GM21423 (cell line): Measurements from ENCODE around the gene AREL1.
A peak's percentile ranks its signal among the peaks of the same experiment; 100 is the strongest.

Source experiments
- ATAC-seq: cut with Tn5 transposase; IDR thresholded peaks from one replicate; pipeline ENCODE4 v1.9.1; 2021; ENCODE audit warnings: mild to moderate bottlenecking, moderate library complexity; ENCODE audit not compliant: unreplicated experiment

AREL1 gene

DNA sequence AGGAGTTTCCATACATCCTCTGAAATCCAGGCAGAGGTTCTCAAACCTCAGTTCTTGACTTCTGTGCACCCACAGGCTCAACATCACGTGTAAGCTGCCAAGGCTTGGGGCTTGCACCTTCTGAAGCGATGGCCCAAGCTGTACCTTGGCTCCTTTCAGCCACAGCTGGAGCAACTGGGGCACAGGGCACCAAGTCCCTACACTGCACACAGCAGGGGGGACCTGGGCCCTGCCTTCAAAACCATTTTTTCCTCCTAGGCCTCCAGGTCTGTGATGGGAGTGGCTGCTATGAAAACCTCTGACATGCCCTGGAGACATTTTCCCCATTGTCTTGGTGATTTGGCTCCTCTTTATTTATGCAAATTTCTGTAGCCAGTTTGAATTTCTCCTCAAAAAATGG lies 10.6 kb downstream of the AREL1 start:
- no peak for ATAC-seq

DNA sequence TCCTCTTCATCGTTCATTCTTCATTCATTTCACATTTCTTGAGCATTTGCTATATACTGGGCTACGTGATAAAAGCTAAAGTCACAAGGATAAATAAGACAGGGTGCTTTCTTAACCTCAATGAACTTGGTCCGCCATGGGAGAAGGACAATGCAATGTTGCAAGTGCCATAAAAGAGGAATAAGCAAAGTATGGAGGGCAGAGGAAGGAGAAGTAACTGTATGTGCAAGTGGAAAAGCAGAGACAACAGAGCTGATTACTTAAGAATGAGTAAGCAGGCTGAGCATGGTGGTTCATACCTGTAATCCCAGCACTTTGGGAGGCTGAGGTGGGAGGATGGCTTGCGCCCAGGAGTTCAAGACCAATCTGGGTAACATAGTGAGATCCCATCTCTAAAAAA lies 14.4 kb downstream of the AREL1 start:
- ATAC-seq, result no peak

DNA sequence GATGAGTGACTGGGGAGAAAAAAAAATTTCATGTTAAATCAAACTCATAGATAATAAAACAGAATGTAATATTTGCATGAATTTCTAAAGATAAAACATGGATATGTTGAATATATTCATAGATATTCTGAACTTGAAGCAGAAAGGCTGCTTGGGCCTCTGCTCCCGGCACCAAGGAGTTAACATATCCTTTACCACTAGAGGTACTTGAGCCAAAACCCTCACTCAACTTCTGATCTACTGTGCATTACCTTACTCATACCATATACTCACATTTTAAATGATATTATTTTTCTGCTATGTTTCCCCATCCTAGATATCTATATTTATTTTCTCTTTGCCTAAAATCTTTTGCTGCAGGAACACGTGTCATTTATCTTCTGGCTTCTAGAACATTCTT lies 14.9 kb downstream of the AREL1 start:
- no peak for ATAC-seq

DNA sequence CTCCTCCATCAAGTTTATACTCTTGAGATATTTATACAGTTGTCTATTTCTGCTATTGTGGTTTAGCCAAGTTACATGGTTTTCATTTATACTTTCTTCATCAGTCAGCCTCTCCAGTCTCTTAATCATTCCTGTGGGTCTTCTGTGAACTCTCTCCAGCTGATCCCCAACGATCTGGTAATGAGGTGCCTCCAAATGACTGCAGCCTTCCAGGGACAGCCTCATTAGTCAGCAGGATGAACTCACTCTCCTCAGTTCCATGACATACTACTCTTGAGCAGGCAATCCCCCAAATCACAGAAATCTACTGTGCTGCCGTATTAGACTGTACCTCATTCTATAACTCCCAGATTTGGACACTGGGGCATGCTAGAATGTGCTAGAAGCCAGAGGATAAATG lies 15.3 kb downstream of the AREL1 start:
- ATAC-seq, result no peak

DNA sequence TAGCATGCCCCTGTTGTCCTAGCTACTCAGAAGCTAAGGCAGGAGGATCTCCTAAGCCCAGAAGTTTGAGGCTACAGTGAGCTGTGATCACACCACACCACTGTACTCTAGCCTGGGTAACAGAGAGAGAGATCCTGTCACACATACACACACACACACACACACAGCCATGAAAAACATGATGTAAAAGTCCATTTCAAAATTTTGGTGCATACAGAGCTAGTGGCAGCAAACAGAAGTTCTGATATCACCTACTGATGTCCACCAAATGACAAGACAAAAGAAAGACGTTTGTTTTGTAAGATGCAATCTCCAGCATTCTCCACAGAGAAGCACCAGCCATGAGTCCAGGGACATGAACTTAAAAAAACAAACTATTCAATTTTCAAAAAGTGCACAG lies 15.9 kb downstream of the AREL1 start:
- ATAC-seq, result no peak

DNA sequence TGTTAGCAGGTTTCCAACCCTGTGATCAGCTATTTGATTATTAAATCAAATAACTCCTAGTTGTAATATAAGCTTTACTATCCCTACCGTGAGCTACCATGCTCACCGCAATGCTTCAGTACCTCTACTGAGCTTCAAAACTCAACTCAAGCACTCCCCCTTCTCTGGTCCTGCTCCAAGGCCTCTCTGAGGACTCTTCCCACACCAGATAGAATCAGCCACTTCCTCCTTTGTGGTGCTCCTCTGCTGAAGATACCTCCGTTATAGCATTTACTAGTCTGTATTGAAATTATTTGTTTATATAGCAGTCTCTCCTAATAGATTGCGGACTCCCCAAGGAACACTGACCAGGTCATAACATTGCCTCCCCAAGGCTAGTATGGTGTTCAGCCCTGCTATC lies 17.5 kb downstream of the AREL1 start:
- no peak for ATAC-seq

DNA sequence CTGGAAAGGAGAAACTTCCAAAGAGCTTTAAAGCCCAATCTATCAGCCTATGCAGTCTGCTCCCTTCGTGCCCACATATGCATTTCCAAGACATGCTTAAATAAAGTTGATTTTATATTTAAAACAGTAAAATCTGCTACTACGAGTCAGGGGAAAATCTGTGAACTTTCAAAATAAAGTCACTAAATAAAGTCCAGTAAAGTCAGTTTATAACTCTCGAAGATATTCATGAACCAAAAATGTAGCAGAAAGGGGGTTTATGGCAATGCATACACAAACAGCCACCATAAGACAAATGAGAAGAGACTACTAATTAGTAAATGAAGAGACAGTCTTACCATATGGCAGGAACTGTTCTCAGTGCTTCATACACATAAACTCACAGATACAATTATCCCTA lies 19.7 kb downstream of the AREL1 start:
- no peak for ATAC-seq

DNA sequence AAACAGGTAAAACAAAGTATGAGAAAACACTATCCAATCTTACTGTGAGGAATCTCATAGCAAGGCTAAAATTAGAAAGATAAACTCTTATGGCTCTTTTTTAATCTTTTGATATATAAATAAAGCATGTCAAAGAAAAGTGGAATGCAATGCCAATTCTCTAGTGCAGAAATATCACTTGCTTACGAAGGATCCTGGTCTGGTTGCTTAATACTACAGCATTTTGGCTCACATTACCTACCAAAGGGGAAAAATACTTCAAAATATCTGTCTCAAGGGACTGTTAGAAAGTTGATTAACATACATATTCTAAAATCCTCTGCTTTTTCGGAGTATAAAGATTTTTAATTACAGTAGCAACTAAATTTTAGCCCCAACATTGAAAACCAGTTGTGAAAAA lies 21.4 kb downstream of the AREL1 start:
- no peak for ATAC-seq

DNA sequence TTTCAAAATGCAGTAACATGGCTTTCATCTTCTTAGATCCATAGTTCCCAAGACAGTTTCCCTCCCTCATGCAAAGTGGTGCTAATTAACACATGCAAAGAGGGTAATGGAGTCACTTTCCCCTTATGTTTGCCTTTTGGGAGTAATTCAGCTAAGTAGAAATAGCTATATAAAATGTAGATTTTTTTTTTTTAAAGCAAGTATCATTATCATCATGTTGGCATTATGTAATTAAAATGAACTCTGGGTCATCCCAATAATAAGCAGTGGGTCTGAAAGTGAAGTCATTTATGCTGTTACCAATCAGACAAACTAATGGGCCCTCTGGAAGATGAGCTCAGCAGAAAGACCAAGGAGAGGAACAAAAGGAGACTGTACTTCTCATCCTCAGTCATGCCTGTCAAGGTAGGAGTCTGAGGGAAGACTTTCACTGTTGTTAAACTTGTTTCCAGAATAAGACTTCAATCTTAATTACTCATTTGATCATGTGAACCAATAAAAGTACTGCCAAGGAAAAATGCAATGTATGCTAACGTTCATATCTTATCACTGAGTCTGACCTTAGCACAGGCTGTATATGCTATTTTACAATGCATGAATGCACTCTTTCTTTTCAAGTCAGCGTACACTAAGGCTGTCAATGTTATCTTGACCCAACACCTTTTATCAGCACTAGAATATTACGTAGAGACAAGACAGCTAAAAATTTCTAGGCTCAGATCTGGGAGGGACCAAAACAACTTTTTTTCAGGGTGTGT lies 26.8 kb downstream of the AREL1 start:
- ATAC-seq, result no peak

DNA sequence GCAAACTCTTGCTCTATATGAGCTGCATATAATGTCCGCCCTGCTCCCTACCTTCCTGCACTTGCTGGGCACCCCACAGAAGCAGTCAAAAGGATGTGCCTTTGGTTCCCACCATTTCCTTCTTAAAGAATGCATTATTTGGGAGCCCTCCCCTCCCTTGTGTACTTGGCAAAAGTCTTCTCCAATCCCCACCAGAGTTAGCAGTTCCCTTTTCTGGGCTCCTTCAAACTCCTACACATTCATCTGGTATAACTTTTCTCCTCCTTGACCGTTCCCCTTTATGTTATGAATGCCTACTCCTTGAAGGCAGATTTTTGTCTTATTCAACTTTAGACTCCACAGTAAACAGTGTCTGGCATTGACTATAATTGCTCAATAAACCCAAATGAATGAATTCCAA lies 27.8 kb downstream of the AREL1 start:
- no peak for ATAC-seq

DNA sequence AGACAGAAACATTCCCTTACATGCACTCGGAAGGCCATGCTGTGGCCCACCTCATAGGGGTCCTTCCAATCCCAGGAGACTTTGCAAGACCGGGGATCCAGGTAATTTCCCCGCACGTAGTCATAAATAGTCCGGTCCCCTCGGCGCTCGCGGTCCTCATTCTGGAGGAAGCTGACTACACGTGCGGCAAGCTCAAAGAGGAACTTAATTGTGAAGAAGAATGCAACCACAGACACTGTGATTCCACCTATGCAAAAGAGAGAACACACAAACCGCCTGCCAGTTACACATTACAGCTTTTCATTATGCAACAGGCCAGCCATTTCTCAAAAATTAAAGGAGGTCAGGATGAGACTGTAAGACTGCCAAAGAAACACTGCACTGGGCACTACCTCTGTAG lies 28.4 kb downstream of the AREL1 start:
- ATAC-seq, result peak; percentile 85

DNA sequence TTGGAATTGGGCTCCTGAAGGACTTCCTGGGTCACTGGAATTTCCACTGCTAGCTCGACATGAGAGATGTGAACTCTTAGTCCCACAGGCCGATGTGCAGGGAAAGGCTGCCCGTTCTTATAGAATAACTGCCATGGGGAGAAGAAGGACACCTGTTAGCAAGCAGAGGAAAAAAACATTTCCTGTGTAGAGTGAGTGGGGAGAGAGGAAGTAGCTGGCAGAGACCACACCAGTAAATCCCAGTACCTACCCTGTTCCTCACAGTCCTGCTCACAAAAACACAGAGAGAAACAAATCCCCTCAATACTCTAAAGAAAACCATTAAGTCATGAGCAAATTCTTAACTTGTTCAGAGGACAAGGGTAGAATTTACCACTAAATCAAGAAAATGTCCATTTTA lies 29.5 kb downstream of the AREL1 start:
- ATAC-seq, result no peak

DNA sequence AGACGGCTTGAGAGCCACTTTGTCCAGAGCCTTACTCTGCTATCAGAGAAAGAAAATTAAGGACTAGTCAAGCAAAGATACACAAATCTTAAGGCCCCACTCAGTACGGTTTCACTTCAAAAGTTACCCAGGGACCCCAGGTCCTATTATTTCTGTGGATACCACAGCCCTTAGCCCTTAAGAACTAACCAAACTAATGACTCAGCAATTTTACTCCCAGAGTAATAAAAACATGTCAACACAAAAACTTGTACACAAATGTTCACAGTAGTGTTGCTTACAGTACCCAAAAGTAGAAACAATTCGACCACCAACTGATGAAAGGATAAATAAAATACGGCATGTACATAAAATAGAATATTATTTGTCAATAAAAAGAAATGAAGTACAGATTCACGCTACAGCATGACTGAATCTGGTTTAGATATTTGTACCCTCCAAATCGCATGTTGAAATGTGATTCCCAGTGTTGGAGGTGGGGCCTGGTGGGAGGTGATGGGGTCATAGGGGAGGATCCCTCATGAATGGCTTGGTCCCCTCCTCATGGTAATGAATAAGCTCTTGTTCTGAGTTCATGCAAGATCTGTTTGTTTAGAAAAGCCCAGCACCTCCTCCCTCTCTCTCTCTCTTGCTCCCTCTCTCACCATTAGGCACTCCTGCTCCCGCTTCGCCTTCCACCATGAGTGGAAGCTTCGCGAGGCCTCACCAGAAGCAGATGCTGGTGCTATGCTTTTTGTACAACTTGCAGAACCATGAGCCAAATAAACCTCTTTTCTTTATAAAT lies 30.5 kb downstream of the AREL1 start:
- ATAC-seq, result no peak

DNA sequence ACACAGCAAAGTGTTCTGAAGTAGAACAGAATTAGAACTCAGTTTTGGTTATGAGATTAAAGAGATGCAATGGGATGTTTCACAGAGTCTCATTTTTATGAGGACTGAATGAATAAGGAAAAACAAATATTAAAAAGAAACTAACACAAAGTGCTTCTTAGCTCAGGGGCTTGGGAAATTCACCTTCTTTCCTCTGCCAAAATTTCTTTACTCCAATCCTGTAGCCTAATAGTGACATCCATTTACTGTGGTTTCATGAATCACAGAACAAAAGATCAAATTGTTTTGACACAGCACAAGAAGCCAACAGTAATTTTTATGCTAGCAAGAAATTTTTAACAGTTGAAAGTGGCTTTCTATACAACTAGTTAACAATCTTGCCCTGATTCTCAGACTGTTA lies 37.7 kb downstream of the AREL1 start:
- no peak for ATAC-seq

DNA sequence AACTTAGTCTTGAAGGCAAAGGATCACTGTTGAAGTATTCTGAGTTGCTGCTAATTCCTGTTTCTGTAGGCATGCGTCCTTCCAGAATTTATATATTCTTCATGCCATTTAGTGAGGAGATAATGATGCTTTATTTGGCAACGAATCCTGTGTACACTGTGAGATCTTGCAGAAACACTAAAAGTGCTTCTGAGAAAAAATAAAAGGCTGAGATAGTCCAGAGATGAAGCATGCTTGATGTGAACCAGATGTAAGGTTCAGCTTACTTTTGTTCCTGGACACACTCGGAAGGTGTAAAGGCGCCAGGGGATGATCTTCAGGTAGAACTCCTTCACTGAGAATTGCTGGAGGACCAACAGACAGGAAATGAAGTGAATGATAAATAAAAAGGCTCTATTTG lies 39.1 kb downstream of the AREL1 start:
- no peak for ATAC-seq

DNA sequence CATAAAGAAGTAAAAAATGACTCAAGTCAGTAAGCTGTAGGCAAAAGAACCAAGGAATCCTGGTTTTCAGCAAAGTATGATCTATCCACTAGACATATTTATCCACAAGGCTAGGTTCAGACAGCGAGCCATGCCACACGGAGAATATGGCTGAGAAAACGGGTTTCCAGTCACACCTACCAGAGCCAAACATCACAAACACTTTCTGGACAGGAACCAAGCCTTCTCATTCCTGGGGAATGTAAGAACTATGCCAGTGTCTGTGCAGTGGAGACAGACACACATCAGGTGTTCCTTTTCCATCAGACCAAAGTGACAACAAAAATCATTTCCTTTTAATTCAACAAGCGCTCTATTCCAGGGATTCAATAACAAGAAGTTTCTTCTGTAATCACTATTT lies 41.1 kb downstream of the AREL1 start:
- no peak for ATAC-seq

DNA sequence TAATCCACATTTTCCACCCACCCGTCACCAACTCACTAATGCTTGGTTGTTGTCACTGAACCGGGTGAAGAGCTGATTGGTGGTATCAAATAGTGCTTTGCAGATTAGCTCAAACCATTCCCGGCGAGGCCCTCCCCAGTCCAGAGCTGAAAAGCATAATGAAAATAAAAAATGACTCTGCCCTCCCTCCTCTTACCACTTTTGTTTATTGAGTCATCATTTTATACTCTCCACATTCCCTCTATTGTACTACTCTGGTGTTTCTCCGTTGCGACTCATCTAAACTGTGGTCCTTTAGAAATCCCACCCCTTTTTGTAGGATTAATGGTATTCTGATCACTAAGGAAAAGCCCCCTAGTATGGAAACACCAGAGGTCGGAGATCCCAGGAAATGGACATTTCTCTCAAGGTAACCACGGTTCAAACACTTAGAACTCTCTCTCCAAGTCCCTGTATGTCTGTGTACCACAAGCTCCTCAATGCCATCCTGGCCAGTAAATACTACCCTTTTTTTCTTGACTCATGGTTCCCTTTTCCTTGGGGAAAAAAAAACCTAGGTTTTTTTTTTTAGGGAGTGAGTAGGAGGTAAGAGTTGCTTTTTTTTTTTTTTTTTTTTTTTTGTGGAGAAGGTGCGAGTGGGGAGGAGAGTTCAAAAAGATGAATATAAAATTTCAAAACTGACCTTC lies 42.0 kb downstream of the AREL1 start:
- no peak for ATAC-seq

DNA sequence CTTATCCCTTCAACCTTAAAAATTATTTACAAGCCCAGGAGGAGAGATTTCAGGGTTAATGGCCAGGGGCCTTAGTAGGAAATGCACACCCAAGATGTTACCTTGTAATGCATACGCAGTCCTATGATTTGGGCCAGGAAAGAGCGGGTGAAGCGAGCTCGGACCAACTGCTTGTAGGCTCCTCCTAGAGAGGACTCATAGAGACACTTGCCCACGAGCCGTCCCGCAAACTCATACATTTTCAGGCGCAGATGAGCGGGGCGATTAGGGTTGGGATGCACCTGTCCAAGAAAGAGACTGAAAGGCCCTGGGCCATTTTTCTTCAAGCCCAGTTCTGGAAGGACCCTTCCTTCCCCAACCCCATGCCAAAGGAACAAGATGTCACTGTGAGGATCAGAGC lies 43.0 kb downstream of the AREL1 start:
- no peak for ATAC-seq

DNA sequence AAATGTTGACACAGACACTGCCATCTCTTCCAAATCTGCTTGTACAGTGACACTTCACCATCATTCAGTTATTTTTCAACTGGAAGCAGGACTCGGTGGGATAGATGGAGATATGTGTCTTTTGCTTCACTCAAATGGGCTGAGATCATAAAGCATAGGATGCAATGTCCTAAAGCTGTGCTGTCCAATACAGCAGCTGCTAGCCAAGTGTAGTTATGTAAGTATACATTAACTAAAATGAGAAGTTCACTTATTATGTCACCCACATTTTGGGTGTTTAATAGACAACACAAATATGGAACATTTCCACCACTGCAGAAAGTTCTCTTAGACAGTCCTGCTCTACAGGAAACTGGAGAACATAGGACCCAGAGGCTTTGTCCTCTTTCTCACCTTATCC lies 43.6 kb downstream of the AREL1 start:
- ATAC-seq, result no peak

DNA sequence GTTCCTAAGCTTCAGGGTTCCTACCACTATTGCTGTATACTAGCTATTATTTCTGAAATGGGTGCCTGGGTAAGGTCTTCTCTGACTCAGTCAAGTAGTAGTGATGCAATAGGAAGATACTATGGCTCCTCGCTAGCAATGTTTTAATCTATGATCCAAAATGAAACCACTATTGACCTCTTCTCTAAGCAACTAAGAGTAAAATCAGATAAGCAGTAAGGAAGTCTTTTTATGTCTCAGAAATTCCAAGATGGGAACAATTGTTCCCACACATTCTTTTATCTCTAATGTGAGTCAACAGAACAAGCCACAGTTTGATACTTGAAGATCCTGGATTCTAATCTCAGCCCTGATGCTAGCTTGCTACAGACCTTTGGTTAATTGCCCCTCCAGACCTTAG lies 45.1 kb downstream of the AREL1 start:
- ATAC-seq, result no peak

DNA sequence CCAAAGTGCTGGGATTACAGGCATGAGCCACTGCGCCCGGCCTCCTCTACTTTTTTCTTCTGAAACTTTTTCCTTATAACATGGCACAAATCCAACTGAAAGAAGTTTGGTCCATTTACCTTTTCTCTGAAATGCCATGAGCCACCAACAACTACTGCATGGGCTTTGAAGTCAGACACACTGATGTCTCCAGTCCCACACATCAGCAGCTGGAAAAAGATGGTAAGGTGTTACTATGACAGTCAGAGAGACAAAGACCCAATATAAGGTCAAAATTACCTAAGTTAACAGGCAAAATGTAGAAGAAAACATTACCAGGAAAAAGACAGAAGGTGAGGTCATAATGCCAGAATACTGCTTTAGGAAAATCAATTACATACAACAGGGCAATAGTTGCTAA lies 48.2 kb downstream of the AREL1 start:
- no peak for ATAC-seq

DNA sequence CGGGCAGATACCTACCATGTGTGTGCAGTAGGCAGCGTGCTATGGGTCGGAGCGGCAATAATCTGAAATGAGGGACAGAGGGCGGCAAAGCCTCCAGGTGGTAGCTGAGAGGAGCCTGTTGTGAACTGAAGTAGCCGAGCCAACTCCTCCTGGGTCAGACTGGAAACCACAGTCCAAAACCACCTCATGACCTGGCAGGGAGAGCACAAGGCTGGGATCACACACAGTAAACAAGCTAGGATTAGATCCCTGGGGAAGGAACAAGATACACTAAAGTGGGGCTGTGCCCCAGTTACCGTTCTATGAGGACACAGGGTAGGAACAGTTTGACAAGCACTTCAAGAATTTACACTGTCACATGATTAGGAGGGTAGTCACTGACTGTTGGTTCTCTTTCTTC lies 49.0 kb downstream of the AREL1 start:
- ATAC-seq, result no peak
